ENCODE measurements around the gene MCTP1. TPM values are rescaled to one million over a fixed set of nuclear protein-coding genes. Genes with fewer than 3 reads are reported as not detected.

MCTP1 gene
- total and polyA plus RNA-seq, 7 experiments from 2014 or later = 0.75 to 38.9 (median 2.3) TPM; not detected in 1

- H3K27ac Mint-ChIP-seq = no peak overlapping the region
- H3K9me3 Mint-ChIP-seq = peaks cover 0 to 3% (median 0%) of the 10 kb centered on the region in 11 donors
- ATAC-seq (no peak), DNase-seq (no peak)
- Histone ChIP-seq H3K27me3 (ENCODE audit: control insufficient read depth in 2 of 2, insufficient read depth in 2 of 2, low read length in 2 of 2) (no peaks in the 10 kb centered on the region), H3K4me1 (ENCODE audit: control insufficient read depth in 2 of 2, insufficient read depth in 2 of 2, low read length in 2 of 2) (no peaks in the 10 kb centered on the region), H3K27ac (ENCODE audit: low read depth, low read length) (no peak overlapping the region), H3K36me3 (ENCODE audit: control insufficient read depth in 2 of 3, insufficient read depth in 3 of 3, low read length in 3 of 3) (no peaks in the 10 kb centered on the region), H3K9me3 (ENCODE audit: control insufficient read depth in 2 of 3, low read length in 3 of 3) (no peaks in the 10 kb centered on the region), H3K4me3 (ENCODE audit: low read length) (no peak overlapping the region)
- no peak overlapping the region for H3K4me3 Mint-ChIP-seq
- ChIA-PET CTCF (no interaction called here), POLR2A (no interaction called here)
- H3K27me3 Mint-ChIP-seq = peaks cover 3 to 20% (median 11%) of the 10 kb centered on the region in 5 donors
- H3K36me3 Mint-ChIP-seq = no peaks in the 10 kb centered on the region
- H3K4me1 Mint-ChIP-seq = no peaks in the 10 kb centered on the region
- intact Hi-C loops (cut with micrococcal nuclease) = no loop called here
Observed at GRCh38 chr5:95304711-95305110, 19.8 kb upstream of the MCTP1 start.

DNA sequence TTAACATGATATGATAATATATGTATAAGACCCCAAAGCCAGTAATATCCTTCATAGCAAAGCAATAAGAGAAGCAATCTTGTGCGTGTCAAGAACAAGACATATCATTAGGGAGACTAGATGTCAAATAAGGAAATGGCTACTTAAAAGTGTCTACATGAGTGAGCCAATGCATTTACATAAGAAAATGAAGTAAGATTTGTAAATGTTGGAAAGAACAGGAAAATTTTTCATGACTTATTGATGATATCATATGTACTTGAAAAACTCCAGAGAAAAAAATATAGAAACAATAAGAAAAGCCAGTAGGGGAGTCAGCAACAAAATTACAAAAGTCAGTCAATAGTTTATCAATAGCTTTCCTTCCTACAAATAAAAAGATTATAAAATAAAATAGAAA is 13.8 kb upstream of the MCTP1 start:
- Mint-ChIP-seq H3K27me3 (peaks cover 7 to 39% (median 26%) of the 10 kb centered on the region in 5 donors), H3K4me1 (no peaks in the 10 kb centered on the region), H3K36me3 (no peaks in the 10 kb centered on the region), H3K4me3 (no peak overlapping the region), H3K9me3 (peaks cover 0 to 3% (median 0%) of the 10 kb centered on the region in 11 donors), H3K27ac (no peak overlapping the region)
- no peaks in the 10 kb centered on the region for H3K36me3 ChIP-seq (ENCODE audit: control insufficient read depth in 2 of 3, insufficient read depth in 3 of 3, low read length in 3 of 3)
- no peak overlapping the region for H3K4me3 ChIP-seq (ENCODE audit: low read length)
- H3K27ac ChIP-seq (ENCODE audit: low read depth, low read length) = no peak overlapping the region
- H3K4me1 ChIP-seq (ENCODE audit: control insufficient read depth in 2 of 2, insufficient read depth in 2 of 2, low read length in 2 of 2) = no peaks in the 10 kb centered on the region
- no peaks in the 10 kb centered on the region for H3K27me3 ChIP-seq (ENCODE audit: control insufficient read depth in 2 of 2, insufficient read depth in 2 of 2, low read length in 2 of 2)
- no peak for ATAC-seq
- intact Hi-C loops (cut with micrococcal nuclease) = no loop called here
- DNase-seq = no peak
- no peaks in the 10 kb centered on the region for H3K9me3 ChIP-seq (ENCODE audit: control insufficient read depth in 2 of 3, low read length in 3 of 3)
- POLR2A ChIA-PET = no interaction called here
- CTCF ChIA-PET = no interaction called here

DNA sequence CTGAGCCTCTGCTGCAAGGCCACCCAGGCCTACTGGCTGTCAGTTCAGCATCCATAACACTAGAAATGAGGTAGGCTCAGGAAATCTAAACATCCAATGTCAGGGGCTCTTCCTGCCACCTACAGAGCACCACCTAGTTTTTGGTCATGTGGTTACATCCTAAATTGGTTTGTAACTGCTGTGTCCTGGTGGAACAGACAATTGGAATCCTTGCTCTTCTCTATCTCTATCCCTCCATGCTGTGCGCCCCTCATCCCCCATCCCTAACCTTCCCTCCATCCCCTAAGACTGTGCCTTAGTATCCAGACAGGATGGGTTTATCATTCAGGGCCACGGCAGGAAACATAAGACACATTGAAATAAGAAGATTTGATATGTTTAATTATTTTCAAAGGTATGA is 11.4 kb upstream of the MCTP1 start:
- Histone ChIP-seq H3K4me3 (ENCODE audit: low read length) (no peak overlapping the region), H3K27ac (ENCODE audit: low read depth, low read length) (no peak overlapping the region), H3K36me3 (ENCODE audit: control insufficient read depth in 2 of 3, insufficient read depth in 3 of 3, low read length in 3 of 3) (no peaks in the 10 kb centered on the region), H3K27me3 (ENCODE audit: control insufficient read depth in 2 of 2, insufficient read depth in 2 of 2, low read length in 2 of 2) (no peaks in the 10 kb centered on the region), H3K9me3 (ENCODE audit: control insufficient read depth in 2 of 3, low read length in 3 of 3) (no peaks in the 10 kb centered on the region), H3K4me1 (ENCODE audit: control insufficient read depth in 2 of 2, insufficient read depth in 2 of 2, low read length in 2 of 2) (no peaks in the 10 kb centered on the region)
- Mint-ChIP-seq H3K27ac (no peak overlapping the region), H3K4me1 (no peaks in the 10 kb centered on the region), H3K27me3 (peaks cover 10 to 55% (median 30%) of the 10 kb centered on the region in 5 donors), H3K9me3 (peaks cover 0 to 4% (median 0%) of the 10 kb centered on the region in 11 donors), H3K36me3 (no peaks in the 10 kb centered on the region), H3K4me3 (no peak overlapping the region)
- ChIA-PET CTCF (no interaction called here), POLR2A (no interaction called here)
- DNase-seq = no peak
- intact Hi-C loops (cut with micrococcal nuclease) = no loop called here
- no peak for ATAC-seq

DNA sequence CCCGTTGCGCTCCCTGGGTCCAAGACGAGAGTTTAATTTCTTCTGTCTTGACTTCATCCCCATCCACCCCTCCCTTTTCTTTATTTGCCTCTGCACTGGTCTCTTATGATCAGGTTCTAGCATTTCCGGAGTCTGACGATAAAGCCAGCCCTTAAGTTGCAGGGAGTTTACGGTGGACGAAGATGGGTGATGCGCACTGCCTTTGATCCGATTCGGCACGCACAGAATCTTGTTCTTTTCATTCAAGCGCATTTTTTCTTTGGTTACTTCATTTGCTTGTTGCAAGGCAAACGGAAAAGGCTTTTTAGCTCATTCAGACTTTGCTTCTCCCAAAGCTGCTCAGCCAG is 488 bp upstream of the MCTP1 start:
- H3K4me3 ChIP-seq (ENCODE audit: low read length) = no peak overlapping the region
- Mint-ChIP-seq H3K9me3 (peaks cover 0 to 8% (median 0%) of the 10 kb centered on the region in 11 donors), H3K36me3 (peaks cover 0 to 4% (median 0%) of the 10 kb centered on the region in 5 donors), H3K27ac (no peak overlapping the region), H3K27me3 (peaks cover 59 to 75% (median 69%) of the 10 kb centered on the region in 5 donors), H3K4me3 (peak overlapping the region; percentile 53 to 78 (median 72)), H3K4me1 (peaks cover 0 to 17% (median 11%) of the 10 kb centered on the region in 7 donors)
- ChIA-PET CTCF (no interaction called here), POLR2A (no interaction called here)
- peaks cover 8 to 13% of the 10 kb centered on the region in 2 donors for H3K27me3 ChIP-seq (ENCODE audit: control insufficient read depth in 2 of 2, insufficient read depth in 2 of 2, low read length in 2 of 2)
- H3K9me3 ChIP-seq (ENCODE audit: control insufficient read depth in 2 of 3, low read length in 3 of 3) = no peaks in the 10 kb centered on the region
- ATAC-seq (no peak), DNase-seq (peak in 1 of 9 donors; percentile 10)
- no peak overlapping the region for H3K27ac ChIP-seq (ENCODE audit: low read depth, low read length)
- no peaks in the 10 kb centered on the region for H3K4me1 ChIP-seq (ENCODE audit: control insufficient read depth in 2 of 2, insufficient read depth in 2 of 2, low read length in 2 of 2)
- intact Hi-C loops (cut with micrococcal nuclease) = no loop called here
- H3K36me3 ChIP-seq (ENCODE audit: control insufficient read depth in 2 of 3, insufficient read depth in 3 of 3, low read length in 3 of 3) = no peaks in the 10 kb centered on the region

- POLR2A ChIA-PET = no interaction called here
- H3K36me3 Mint-ChIP-seq = peaks cover 0 to 4% (median 0%) of the 10 kb centered on the region in 5 donors
- H3K27me3 ChIP-seq (ENCODE audit: control insufficient read depth in 2 of 2, insufficient read depth in 2 of 2, low read length in 2 of 2) = peaks cover 8 to 13% of the 10 kb centered on the region in 2 donors
- no peak overlapping the region for H3K27ac ChIP-seq (ENCODE audit: low read depth, low read length)
- H3K4me1 Mint-ChIP-seq = peaks cover 0 to 17% (median 11%) of the 10 kb centered on the region in 7 donors
- intact Hi-C loops (cut with micrococcal nuclease) = loop anchor here in 1 of 2 donors (5.0 kb wide), 1 partner anchor 563 kb away; no protein-coding TSS in a partner anchor
- peaks cover 57 to 75% (median 67%) of the 10 kb centered on the region in 5 donors for H3K27me3 Mint-ChIP-seq
- no peaks in the 10 kb centered on the region for H3K4me1 ChIP-seq (ENCODE audit: control insufficient read depth in 2 of 2, insufficient read depth in 2 of 2, low read length in 2 of 2)
- peak in 7 of 9 donors; percentile 4 to 33 (median 15) for DNase-seq
- no peak overlapping the region for H3K27ac Mint-ChIP-seq
- H3K4me3 ChIP-seq (ENCODE audit: low read length) = peak overlapping the region; percentile 40
- CTCF ChIA-PET = interaction anchor here (0.6 kb wide), 1 partner anchor 205 kb away, joined by 8 read pairs; no protein-coding TSS in a partner anchor
- no peaks in the 10 kb centered on the region for H3K36me3 ChIP-seq (ENCODE audit: control insufficient read depth in 2 of 3, insufficient read depth in 3 of 3, low read length in 3 of 3)
- peaks cover 0 to 4% (median 0%) of the 10 kb centered on the region in 11 donors for H3K9me3 Mint-ChIP-seq
- ATAC-seq = peak; percentile 74
- no peaks in the 10 kb centered on the region for H3K9me3 ChIP-seq (ENCODE audit: control insufficient read depth in 2 of 3, low read length in 3 of 3)
- H3K4me3 Mint-ChIP-seq = peak overlapping the region in 7 of 10 donors; percentile 38 to 82 (median 78)
Observed at GRCh38 chr5:95283761-95284571, 928 bp downstream of the MCTP1 start.

GRCh38 chr5:95283022-95283615 is 1.8 kb downstream of the MCTP1 start:
- Mint-ChIP-seq H3K9me3 (no peaks in the 10 kb centered on the region), H3K4me1 (peaks cover 0 to 17% (median 11%) of the 10 kb centered on the region in 7 donors), H3K27ac (no peak overlapping the region), H3K36me3 (peaks cover 0 to 4% (median 0%) of the 10 kb centered on the region in 5 donors), H3K27me3 (peaks cover 57 to 70% (median 61%) of the 10 kb centered on the region in 5 donors), H3K4me3 (peak overlapping the region; percentile 59 to 82 (median 72))
- POLR2A ChIA-PET = no interaction called here
- no peak overlapping the region for H3K4me3 ChIP-seq (ENCODE audit: low read length)
- CTCF ChIA-PET = no interaction called here
- no peaks in the 10 kb centered on the region for H3K9me3 ChIP-seq (ENCODE audit: control insufficient read depth in 2 of 3, low read length in 3 of 3)
- ATAC-seq = no peak
- H3K27me3 ChIP-seq (ENCODE audit: control insufficient read depth in 2 of 2, insufficient read depth in 2 of 2, low read length in 2 of 2) = peaks cover 8 to 13% of the 10 kb centered on the region in 2 donors
- intact Hi-C loops (cut with micrococcal nuclease) = loop anchor here in 1 of 2 donors (5.0 kb wide), 1 partner anchor 564 kb away; no protein-coding TSS in a partner anchor
- H3K36me3 ChIP-seq (ENCODE audit: control insufficient read depth in 2 of 3, insufficient read depth in 3 of 3, low read length in 3 of 3) = no peaks in the 10 kb centered on the region
- H3K27ac ChIP-seq (ENCODE audit: low read depth, low read length) = no peak overlapping the region
- no peak for DNase-seq
- H3K4me1 ChIP-seq (ENCODE audit: control insufficient read depth in 2 of 2, insufficient read depth in 2 of 2, low read length in 2 of 2) = no peaks in the 10 kb centered on the region

Data from naive thymus-derived CD4-positive, alpha-beta T cell (primary cell).